ENCODE data around the gene SCT.

The SCT gene

DNA sequence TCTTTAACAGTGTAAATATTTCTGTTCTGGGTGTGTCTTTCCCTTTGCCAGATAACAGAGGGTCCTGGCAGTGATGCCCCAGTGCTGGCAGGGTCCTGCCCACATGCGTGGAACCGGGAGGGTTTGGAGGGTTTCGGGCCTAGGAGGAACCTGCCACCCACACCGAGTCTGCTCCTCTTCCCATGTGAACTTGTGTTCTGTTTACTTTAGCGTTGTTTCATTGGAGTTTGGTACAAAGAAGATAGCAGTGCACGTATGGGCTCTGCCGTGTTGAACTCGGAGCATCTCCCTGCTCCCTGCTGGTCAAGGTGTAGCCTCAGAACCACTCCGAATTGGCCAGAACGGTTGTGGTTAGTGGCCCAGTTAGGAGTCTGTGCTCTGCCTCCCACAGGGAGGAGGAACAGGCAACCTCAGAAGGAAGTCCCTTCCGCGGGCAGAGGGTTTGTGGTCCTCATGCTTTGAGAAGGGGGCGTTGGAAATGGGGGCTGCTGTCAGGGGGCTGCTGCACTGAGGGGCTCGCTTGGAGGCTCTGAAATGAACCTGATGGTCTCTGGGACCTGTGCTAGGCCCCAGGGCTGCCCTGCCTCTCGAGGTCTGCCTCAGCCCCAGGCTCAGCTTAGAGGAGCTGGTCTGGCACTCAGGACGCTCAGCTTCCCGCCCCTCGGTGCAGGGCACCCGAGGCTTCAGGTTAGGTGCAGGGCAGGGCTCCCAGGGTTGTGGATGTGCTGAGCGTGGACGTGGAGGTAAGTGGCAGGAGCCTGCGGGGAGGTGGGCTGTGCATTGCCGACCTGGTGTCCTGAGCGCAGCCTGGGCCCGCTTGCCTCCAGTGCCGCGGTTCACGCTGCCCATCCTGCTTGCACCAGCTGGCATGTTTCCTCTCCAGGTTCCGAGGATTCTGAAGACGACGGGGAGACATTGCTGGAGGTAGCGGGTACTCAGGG lies 40.3 kb downstream of the SCT start:
- no peak overlapping the region for H3K4me3 ChIP-seq (replicated peaks; ENCODE audit: low read depth, low read length)
- no peak for DNase-seq (ENCODE audit: low read depth)
- TF ChIP-seq, protein P1, sequence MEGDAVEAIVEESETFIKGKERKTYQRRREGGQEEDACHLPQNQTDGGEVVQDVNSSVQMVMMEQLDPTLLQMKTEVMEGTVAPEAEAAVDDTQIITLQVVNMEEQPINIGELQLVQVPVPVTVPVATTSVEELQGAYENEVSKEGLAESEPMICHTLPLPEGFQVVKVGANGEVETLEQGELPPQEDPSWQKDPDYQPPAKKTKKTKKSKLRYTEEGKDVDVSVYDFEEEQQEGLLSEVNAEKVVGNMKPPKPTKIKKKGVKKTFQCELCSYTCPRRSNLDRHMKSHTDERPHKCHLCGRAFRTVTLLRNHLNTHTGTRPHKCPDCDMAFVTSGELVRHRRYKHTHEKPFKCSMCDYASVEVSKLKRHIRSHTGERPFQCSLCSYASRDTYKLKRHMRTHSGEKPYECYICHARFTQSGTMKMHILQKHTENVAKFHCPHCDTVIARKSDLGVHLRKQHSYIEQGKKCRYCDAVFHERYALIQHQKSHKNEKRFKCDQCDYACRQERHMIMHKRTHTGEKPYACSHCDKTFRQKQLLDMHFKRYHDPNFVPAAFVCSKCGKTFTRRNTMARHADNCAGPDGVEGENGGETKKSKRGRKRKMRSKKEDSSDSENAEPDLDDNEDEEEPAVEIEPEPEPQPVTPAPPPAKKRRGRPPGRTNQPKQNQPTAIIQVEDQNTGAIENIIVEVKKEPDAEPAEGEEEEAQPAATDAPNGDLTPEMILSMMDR (IDR thresholded peaks at IDR 0.05; ENCODE audit: low read length, missing control alignments) = no peak

DNA sequence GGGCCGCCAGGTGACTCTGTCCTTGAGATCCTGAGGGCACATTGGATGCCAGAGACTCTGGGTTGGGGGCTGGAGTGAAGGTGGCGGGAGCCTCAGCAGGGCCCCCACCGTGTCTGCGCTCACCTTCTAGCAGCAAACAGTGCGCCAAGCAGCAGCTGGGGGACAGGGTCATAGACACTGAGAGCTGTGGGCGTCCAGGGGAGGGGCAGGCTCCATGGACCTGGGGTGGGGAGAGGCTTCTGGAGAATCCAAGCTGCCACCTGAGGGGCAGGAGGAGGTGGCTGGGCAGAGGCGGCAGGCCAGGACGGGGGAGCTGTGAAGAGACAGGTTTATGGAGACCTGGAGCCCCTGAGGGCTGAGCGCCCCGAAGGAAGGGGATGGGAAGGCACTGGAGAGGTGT lies 42.7 kb downstream of the SCT start:
- TF ChIP-seq, protein P1 (IDR thresholded peaks at IDR 0.05; ENCODE audit: low read length, missing control alignments) = no peak
- no peak overlapping the region for H3K4me3 ChIP-seq (replicated peaks; ENCODE audit: low read depth, low read length)
- no peak for DNase-seq (ENCODE audit: low read depth)

- H3K4me3 ChIP-seq (replicated peaks; ENCODE audit: low read depth, low read length) = no peak overlapping the region
- TF ChIP-seq, protein P1 (IDR thresholded peaks at IDR 0.05; ENCODE audit: low read length, missing control alignments) = no peak
These were observed 45.2 kb downstream of the SCT start for GRCh38 chr11:581752-582151.

GRCh38 chr11:581342-581741 lies 45.6 kb downstream of the SCT start:
- TF ChIP-seq, protein P1 (IDR thresholded peaks at IDR 0.05; ENCODE audit: low read length, missing control alignments) = no peak
- DNase-seq (ENCODE audit: low read depth) = no peak
- no peak overlapping the region for H3K4me3 ChIP-seq (replicated peaks; ENCODE audit: low read depth, low read length)

More at GRCh38 chr11:581752-582151, 45.2 kb downstream of the SCT start:
- DNase-seq (ENCODE audit: low read depth) = no peak

GRCh38 chr11:579830-580601 lies 47.0 kb downstream of the SCT start:
- DNase-seq (ENCODE audit: low read depth) = peak; percentile 16
- H3K4me3 ChIP-seq (replicated peaks; ENCODE audit: low read depth, low read length) = no peak overlapping the region
- TF ChIP-seq, protein P1 (IDR thresholded peaks at IDR 0.05; ENCODE audit: low read length, missing control alignments) = no peak

- H3K4me3 ChIP-seq (replicated peaks; ENCODE audit: low read depth, low read length) = peak overlapping the region; percentile 91
- DNase-seq (ENCODE audit: low read depth) = no peak
- TF ChIP-seq, protein P1 (IDR thresholded peaks at IDR 0.05; ENCODE audit: low read length, missing control alignments) = no peak
These were observed 48.5 kb downstream of the SCT start for GRCh38 chr11:578276-579035.
